SU-DHL-6 (cell line): Measurements from ENCODE around the gene MPRIP.

Experiments used
- EZH2phosphoT487 ChIP-seq: fragments of 200-600 bp; sonication (generic), shearing (Covaris generic); conservative IDR thresholded peaks from 2 replicates; pipeline ENCODE4 v1.6.1; 2018; ENCODE audit warnings: mild to moderate bottlenecking, antibody characterized with exemption, low read length, moderate library complexity, mixed read lengths
- TF ChIP-seq, protein P1 (sequence below): fragments of 200-600 bp; sonication (generic); IDR thresholded peaks from one replicate; pipeline ENCODE4 v1.5.1; 2017; ENCODE audit warnings: antibody characterized with exemption, mild to moderate bottlenecking, low read length, moderate library complexity; ENCODE audit not compliant: insufficient read depth, poor library complexity, severe bottlenecking

DNA sequence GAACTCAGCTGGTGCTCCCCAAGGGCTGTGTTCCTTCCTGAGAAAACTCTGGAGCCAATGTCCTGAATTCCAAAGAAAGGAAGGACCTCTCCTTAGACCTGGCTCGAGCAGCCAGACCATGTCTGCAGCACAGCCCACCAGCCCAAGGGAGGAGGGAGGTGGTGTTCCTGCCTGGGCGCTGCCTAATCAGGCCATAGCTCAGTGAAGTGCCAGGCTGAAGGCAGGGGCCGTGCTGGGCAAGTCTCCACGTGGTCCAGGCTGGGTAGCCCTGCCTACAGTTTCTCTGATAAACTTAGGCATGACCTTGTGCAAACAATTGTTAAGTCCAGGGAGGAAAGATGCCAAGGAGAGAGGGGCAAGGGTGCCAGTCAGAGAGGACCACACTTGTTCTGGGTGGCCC is 76.8 kb downstream of the MPRIP start:
- TF ChIP-seq EZH2phosphoT487, result no peak
- TF ChIP-seq, protein P1, sequence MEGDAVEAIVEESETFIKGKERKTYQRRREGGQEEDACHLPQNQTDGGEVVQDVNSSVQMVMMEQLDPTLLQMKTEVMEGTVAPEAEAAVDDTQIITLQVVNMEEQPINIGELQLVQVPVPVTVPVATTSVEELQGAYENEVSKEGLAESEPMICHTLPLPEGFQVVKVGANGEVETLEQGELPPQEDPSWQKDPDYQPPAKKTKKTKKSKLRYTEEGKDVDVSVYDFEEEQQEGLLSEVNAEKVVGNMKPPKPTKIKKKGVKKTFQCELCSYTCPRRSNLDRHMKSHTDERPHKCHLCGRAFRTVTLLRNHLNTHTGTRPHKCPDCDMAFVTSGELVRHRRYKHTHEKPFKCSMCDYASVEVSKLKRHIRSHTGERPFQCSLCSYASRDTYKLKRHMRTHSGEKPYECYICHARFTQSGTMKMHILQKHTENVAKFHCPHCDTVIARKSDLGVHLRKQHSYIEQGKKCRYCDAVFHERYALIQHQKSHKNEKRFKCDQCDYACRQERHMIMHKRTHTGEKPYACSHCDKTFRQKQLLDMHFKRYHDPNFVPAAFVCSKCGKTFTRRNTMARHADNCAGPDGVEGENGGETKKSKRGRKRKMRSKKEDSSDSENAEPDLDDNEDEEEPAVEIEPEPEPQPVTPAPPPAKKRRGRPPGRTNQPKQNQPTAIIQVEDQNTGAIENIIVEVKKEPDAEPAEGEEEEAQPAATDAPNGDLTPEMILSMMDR, result no peak
